Measurements from ENCODE around the gene GALNS.
"Not testable (repeated sequence)": the region's sequence is repeated elsewhere in the genome, so short reads cannot be mapped to it uniquely, and the experiment has no call there.

Gene GALNS

GRCh38 chr16:88778271-88778525, 78.5 kb downstream of the GALNS start:
- TF ChIP-seq CTCF (IDR thresholded peaks at IDR 0.05; ENCODE audit: low read length, missing control alignments): no peak
- DNase-seq (ENCODE audit: low read depth): no peak
- no peak overlapping the region for H3K4me3 ChIP-seq (replicated peaks; ENCODE audit: low read depth, low read length)

GRCh38 chr16:88777471-88778270, 79.1 kb downstream of the GALNS start:
- no peak for TF ChIP-seq CTCF (IDR thresholded peaks at IDR 0.05; ENCODE audit: low read length, missing control alignments)
- DNase-seq (ENCODE audit: low read depth): no peak
- no peak overlapping the region for H3K4me3 ChIP-seq (replicated peaks; ENCODE audit: low read depth, low read length)

- no peak for DNase-seq (ENCODE audit: low read depth)
- no peak for TF ChIP-seq CTCF (IDR thresholded peaks at IDR 0.05; ENCODE audit: low read length, missing control alignments)
- no peak overlapping the region for H3K4me3 ChIP-seq (replicated peaks; ENCODE audit: low read depth, low read length)
Observed at GRCh38 chr16:88775825-88776224, 80.9 kb downstream of the GALNS start.

GRCh38 chr16:88774544-88775393, 82.0 kb downstream of the GALNS start:
- H3K4me3 ChIP-seq (replicated peaks; ENCODE audit: low read depth, low read length): no peak overlapping the region
- DNase-seq (ENCODE audit: low read depth): no peak
- no peak for TF ChIP-seq CTCF (IDR thresholded peaks at IDR 0.05; ENCODE audit: low read length, missing control alignments)

- DNase-seq (ENCODE audit: low read depth): peak; percentile 63
- no peak for TF ChIP-seq CTCF (IDR thresholded peaks at IDR 0.05; ENCODE audit: low read length, missing control alignments)
- no peak overlapping the region for H3K4me3 ChIP-seq (replicated peaks; ENCODE audit: low read depth, low read length)
Observed at GRCh38 chr16:88773812-88774291, 82.9 kb downstream of the GALNS start.

- TF ChIP-seq CTCF (IDR thresholded peaks at IDR 0.05; ENCODE audit: low read length, missing control alignments): no peak
- DNase-seq (ENCODE audit: low read depth): peak; percentile 78
- H3K4me3 ChIP-seq (replicated peaks; ENCODE audit: low read depth, low read length): no peak overlapping the region
Observed at GRCh38 chr16:88772871-88773811, 83.6 kb downstream of the GALNS start.

GRCh38 chr16:88771781-88772180, 85.0 kb downstream of the GALNS start:
- H3K4me3 ChIP-seq (replicated peaks; ENCODE audit: low read depth, low read length); DNase-seq (ENCODE audit: low read depth): not testable (repeated sequence)

Measured in fibroblast of pulmonary artery (primary cell).